Endometrium (tissue), 2 donors: ENCODE data around the gene TMEM106C.

Experiments used
- FAIRE-seq: peaks from 2 replicates; lab custom pipeline; 2012; peaks lifted over from hg19 to GRCh38; lab: Jason Lieb, UNC
- donor health status: control.
- donor health status: control.

Gene TMEM106C

DNA sequence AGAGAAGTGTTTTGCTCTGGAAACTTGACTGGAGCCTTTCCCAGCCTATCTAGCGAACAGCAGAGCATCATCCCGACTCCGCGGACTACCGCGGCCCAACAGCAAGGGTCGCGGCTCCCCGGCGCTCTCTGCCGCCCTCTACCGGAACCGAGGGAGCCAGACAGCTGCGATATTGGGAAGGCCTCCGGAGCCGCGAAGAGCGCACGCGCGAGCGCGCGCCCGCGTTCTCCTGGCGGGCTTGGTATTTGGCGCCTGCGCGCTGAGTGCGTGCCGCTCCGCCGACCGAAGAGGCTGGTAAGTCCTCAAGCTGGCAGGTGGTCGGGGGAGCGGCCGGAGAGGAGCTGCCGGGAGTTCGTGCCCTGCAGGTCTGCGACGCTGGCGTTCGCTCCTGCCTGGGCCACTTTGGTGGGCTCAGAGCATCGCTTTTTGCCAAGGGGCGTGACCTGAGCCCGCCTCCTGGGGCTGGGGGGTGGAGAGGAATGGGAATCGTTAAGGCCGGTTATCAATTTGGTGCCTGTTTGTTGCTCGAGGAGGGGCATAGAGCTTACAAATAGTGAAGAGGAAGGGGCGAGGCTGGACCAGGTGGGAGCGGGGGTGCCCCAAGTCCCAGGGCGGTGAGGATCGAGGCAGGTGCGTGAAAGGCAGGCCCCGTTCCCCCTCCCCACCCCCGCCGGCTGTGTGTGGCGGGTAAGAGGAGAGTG, at the start of gene TMEM106C:
TMEM106C (plus strand) TSS at position 257 of the 701 bp plus-strand sequence. CDS start 641 bp downstream, outside the sequence.
- FAIRE-seq = peak; percentile 73

- no peak for FAIRE-seq
These were observed 42.5 kb upstream of the TMEM106C start for GRCh38 chr12:47920913-47921312.

GRCh38 chr12:47921907-47922306, 41.5 kb upstream of the TMEM106C start:
- FAIRE-seq = no peak

DNA sequence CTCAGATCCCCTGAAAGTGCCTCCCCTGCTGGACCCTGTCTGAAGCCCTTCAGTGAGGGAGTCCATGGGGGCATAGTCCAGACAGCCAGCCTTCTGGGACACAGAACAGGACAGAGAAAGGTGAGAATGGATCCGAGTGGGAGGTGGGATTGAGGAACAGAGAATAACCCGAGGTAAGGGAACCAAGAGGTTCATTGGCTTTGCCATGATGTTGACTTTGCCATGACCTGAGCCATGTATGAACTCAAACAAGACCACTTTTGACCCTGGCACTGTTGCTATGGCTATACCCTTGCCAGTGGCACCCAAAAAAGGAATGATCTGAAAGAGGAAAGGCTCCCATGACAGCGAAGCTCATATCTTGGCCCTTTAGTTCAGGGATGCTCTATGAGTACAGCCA, 36.0 kb upstream of the TMEM106C start:
- no peak for FAIRE-seq

DNA sequence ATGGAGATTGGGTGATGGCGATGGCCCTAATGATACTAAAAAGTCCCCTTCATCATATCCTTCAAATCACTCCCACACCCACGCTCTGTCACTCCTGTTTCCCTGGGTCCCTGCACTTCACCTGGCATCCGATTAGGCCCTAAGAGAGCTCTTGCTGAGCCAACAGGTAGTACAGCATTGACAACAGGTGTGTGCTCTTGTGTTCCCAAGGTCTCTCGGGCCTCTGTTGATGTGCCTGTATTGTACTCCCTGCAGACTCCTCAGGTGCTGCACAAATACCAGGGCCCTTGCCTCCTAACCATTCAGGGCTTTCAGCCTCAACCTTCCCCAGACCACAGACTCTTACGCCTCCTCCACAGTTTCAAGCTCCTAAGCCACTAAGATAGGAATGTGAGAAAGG, 32.8 kb upstream of the TMEM106C start:
- FAIRE-seq = no peak

DNA sequence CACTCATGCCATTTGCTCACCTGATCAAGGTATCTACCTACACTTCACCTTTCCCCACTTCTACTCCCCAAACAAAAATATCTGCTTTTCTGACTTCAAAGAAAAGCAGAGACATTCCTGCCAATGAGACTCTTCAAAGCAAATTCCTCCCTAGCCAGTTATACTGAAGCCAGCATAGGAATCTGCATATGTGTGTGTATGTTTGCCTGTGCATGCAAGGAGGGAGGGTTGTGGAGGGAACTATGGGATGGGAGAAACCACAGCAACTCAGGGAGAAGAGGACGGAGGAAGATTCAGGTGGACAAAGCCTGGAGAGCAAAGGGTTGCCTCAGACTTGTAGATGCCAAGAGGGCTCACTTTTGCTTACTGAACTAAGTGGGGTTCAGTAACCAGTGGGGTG, 32.2 kb upstream of the TMEM106C start:
- FAIRE-seq = no peak

DNA sequence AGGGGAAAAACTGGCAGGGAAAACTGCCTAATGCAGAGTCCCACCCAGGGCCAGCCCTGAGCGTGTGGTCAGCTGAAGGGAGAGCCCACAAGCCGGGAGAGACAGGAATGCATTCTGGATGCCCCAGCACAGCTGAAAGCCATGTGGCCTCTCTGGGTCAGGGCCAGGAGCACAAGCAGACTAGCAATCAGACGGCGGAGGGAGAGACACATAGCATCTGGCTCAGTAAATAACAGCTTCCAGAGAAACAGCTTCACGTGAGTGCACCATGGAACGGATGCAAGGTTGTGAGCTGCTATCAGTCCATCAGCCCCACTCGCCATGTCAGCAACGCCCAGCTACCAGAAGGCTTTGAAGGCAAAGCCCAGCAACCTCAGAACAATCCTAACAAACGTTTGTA, 28.2 kb upstream of the TMEM106C start:
- FAIRE-seq = peak; percentile 31

DNA sequence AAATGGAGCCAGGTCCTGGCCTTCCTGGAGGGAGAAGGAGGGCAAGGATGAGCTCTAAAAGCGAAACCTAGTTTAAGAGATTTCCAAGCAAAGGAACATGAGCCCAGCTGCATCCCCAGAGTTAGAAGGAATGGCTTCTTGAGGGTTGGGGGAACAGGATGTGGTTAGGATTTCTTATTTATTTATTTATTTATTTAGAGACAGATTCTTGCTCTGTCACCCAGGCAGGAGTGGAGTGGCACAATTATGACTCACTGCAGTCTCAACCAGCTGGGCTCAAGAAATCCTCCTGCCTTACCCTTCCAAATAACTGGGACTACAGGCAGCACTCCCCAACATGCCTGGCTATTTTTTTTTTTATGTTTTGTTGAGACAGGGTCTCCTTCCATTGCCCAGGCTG, 25.3 kb upstream of the TMEM106C start:
- FAIRE-seq = no peak

GRCh38 chr12:47938594-47938993, 24.8 kb upstream of the TMEM106C start:
- no peak for FAIRE-seq

DNA sequence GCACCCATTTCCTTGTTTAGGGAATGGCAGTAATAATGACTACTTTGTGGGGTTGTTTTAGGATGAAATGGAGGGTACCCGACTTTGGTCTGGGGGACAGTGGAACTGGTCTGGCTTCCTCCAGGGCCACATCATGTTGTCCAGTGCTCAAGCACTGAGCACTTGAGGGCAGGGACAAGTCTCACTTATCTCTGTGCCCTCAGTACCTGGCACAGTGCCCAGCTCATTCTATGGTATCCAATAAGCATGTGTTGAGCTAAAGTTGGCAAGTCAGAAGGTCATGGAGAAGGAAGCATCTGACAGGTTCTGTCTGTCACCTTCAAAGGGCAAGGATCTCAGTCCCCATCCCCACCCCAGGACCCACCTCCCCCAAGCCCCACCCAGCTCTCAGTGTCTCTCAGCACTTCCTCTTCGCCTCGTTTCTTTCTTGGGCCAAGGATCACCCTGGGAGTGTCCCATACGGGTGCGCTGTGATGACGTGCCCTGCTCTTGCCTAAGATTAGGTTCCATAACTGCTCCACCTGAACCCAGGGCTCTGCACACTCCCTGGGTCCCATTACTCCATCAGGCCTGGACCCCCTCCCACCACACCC, 24.3 kb upstream of the TMEM106C start:
- no peak for FAIRE-seq

DNA sequence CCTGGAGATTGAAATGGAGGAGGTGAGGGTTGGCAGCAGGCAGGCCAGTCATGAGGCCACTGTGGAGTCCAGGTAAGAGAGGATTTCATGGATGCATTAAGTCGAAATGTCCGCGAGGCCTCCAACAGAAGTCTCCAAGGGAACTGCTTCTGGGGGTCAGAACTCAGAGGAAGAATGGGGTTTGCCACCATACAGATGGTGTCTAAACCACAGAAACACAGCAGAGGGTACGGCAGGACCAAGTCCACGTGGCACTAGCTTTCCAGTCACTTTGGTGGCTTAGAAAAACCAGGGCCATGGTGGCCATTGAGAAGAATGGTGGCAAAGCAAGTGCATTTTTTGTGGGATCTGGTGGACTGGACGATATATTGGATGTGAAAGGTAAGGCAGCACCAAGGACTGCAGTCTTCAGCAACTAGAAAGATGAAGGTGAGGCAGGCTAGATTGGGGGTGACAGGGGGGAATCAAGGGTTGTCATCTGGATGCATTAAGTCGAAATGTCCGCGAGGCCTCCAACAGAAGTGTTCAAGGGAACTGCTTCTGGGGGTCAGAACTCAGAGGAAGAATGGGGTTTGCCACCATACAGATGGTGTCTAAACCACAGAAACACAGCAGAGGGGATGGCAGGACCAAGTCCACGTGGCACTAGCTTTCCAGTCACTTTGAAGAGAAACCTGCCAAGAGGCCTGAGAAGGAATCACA, 22.5 kb upstream of the TMEM106C start:
- no peak for FAIRE-seq

DNA sequence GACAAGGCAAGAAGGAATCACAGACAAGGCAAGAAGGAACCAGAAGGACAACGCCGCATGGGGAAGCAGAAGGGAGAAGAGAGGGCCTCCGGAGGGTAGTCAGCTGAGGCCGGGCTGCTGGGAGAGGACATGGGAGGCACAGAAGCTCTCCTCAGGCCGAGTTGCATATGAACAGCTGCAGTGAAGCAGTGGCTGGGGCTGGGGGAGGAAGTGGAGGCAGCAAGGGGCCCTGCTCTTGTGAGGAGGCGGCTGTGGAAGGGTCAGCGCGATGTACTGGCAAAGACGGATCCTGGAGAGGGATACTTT, 22.0 kb upstream of the TMEM106C start:
- no peak for FAIRE-seq

- FAIRE-seq = no peak
These were observed 21.4 kb upstream of the TMEM106C start for GRCh38 chr12:47941871-47942613.

DNA sequence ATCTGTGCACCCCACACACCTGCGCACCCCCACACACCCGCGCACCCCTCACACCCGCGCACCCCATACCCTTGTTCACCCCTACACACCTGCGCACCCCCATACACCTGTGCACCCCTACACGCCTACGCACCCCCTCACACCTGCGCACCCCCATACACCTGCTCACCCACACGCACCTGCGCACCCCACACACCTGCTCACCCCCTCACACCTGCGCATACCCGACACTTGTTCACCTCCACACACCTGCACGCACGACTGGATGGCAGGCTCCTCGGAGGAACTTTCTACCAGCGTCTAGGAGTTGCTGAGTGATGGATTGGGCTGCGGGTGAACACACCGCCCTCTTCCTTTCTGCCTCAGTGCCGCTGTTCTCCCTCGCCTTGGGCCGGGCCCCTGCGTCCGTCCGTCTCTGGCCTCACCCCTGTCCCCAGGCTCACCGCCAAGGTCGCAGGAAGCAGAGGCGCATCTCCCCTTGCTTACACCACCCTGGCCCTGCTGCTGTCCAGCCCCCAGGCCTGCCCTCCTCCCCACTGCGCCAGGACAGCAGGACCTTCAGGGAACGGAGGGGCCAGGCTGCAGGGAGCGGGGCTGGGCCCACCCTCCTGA, 20.7 kb upstream of the TMEM106C start:
- no peak for FAIRE-seq

- FAIRE-seq = no peak
These were observed 19.6 kb upstream of the TMEM106C start for GRCh38 chr12:47943623-47944340.

GRCh38 chr12:47944685-47945340, 18.6 kb upstream of the TMEM106C start:
- FAIRE-seq = no peak

GRCh38 chr12:47945341-47945728, 18.1 kb upstream of the TMEM106C start:
- no peak for FAIRE-seq

DNA sequence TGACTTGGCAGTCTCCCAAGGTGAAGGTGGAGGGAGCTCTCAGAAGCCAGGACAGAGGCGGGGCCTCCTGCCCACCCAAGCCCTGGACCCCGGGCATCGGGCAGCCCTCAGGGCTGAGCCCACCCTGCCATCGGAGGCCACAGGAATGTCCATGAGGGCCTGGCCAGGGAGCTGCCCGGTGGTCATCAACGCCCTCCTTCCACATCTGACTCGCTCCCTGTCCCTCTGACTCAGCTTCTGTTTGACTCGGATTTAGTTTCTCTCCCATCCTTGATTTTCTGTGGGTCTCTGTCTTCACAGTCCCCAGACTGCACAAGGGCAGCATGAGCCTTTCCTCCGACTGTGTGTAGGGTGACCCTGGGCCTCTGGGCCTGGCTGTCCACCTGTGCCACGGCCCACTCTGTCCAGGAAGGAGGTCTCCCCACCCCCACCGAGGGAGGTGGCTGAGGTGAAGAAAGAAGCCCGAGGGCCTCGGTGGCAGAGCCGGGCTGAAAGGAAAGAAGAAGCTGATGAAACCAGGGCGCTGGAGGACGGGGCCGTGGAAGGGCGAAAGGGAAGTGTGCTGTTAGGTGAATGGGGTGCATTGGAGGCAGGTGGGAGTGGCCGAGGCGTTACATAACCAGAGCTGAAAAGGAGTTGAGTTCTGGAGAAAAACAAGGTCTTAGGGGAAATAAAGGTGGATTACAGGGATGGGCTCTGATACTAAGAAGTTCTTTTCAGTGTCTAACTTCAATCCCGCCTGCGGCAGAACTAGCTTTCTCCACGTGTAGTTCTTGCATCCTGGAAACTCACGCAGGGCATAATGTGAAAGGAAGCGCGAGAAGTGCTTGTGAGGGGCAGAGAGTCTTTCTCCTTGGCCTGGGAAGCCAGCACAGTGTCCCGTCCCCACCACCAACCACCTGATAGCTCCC, 16.7 kb upstream of the TMEM106C start:
- FAIRE-seq = no peak

DNA sequence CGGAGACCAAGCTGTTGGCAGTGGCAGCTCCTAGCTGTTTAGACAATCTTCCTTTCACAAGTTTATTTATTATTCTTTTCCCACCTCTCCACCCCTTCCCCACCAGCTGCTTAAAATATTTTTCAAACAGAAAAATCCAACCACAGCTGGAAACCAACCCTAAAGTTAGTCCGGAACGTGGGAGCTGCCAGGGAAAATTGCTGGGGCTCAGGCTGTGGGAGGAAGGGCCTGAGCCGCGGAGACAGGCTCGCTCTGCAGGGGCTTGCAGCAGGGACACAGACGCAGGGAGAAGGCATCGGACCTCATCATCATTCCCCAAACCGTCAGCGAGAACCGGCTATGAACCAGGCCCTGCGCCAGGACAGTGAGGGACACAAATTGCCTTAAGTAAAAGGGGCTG, 16.1 kb upstream of the TMEM106C start:
- FAIRE-seq = no peak
